GM18511 (cell line): ENCODE measurements around the gene KIF15.
A peak's percentile ranks its signal among the peaks of the same experiment; 100 is the strongest.
"Not testable (repeated sequence)": the region's sequence is repeated elsewhere in the genome, so short reads cannot be mapped to it uniquely, and the experiment has no call there.

Experiments used
- ATAC-seq: cut with Tn5 transposase; IDR thresholded peaks from one replicate; pipeline ENCODE4 v1.9.1; 2021; ENCODE audit warnings: mild to moderate bottlenecking, moderate library complexity; ENCODE audit not compliant: unreplicated experiment

Gene KIF15

GRCh38 chr3:44825264-44825925 lies 63.8 kb downstream of the KIF15 start:
- no peak for ATAC-seq

- no peak for ATAC-seq
Measured at GRCh38 chr3:44827196-44827595, 65.6 kb downstream of the KIF15 start.

- no peak for ATAC-seq
Measured at GRCh38 chr3:44831232-44831631, 69.6 kb downstream of the KIF15 start.

DNA sequence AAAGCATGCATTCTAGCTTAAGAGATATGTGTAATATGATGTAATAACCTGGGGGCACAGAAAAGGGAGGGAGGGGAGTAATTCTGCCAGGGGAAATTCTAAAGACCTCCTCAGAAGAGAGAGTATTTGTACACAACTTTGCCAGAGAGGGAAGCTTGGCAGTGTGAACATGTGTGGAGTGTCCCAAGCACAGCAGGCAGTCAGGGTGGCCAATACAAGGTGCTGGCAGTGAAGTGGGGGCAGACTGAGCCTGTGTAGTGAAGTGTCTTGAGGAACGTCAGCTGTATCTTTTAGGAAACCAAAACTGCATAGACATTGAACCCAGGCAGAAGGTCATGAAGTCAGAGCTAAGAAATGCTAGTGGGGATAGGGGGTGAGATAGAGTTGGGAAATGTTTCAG lies 70.4 kb downstream of the KIF15 start:
- ATAC-seq, result no peak

- no peak for ATAC-seq
Measured at GRCh38 chr3:44832965-44833364, 71.4 kb downstream of the KIF15 start.

DNA sequence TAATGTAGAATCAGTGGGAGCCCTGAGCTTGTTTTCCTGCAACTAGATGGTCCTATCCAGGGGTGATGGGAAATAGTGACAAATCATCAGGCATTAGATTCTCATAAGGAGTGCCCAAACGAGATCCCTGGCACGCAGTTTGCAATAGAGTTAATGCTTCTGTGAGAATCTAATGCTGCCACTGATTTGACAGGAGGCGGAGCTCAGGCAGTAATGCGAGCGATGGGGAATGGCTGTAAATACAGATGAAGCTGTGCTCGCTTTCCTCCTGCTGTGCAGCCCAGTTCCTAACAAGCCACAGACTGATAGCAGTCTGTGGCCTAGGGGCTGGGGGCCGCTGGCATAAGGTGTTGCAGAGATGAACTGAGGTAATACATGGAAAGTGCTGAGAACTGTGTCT lies 71.8 kb downstream of the KIF15 start:
- ATAC-seq, result no peak

DNA sequence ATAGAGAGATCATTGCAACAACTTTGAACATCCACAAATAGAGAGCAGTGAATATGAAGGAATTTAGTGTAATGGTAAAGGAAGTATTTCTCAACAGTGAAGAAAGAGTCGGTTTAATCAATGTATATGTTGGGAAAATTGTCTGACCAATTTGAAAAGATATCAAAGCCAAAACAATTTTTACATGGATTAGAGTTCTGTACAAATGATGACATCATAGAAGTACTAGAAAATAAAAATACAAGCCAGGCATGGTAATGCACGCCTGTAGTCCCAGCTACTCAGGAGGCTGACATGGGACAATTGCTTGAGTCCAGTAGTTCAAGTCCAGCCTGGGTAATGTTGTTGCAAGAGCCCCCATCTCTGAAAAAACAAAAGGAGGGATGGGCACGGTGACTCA lies 74.1 kb downstream of the KIF15 start:
- ATAC-seq, result no peak

- no peak for ATAC-seq
Measured at GRCh38 chr3:44842376-44842775, 80.8 kb downstream of the KIF15 start.

- no peak for ATAC-seq
Measured at GRCh38 chr3:44845528-44846520, 84.2 kb downstream of the KIF15 start.

- ATAC-seq, result no peak
Measured at GRCh38 chr3:44848634-44849033, 87.0 kb downstream of the KIF15 start.

DNA sequence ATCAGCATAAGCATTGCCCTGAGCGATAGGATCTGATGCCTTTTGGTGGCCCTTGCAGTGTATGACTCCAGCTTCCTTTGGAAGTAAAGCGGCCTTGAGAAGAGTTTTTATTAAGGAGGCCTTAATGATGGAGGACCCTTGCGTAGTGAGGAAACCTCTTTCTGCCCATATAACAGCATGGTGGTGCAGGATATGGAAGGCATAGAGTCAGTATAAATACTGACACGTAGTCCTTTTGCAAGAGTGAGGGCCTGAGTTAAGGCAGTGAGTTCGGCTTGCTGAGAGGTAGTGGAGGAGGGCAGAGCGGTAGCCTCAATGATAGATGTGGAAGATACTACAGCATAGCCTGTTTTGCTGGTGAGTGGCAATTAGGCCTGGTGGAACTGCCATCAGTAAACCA lies 95.1 kb downstream of the KIF15 start:
- ATAC-seq, result not testable (repeated sequence)

DNA sequence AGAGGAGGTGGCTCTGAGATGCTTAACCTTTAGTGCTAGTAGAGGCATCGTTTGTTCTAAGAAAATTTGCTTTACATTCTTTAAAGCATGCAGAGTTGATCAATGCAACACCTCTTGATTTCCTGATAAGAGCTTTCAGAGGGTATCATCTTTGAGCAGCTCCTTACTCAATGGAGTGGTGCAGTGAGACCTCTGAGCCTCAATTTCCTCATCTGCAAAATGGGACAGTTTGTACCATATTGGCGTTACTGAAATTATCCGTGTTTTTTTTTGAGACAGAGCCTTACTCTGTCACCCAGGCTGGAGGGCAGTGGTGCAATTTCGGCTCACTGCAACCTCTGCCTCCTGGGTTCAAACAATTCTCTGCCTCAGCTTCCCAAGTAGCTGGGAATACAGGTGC lies 98.5 kb downstream of the KIF15 start:
- no peak for ATAC-seq

- ATAC-seq, result peak; percentile 95
Measured at GRCh38 chr3:44861412-44862225, 100.0 kb downstream of the KIF15 start, which contains the start of gene TMEM42. TSS of gene TMEM42 (plus strand) at chr3:44861912. CDS start at chr3:44861925, 13 bp downstream.

DNA sequence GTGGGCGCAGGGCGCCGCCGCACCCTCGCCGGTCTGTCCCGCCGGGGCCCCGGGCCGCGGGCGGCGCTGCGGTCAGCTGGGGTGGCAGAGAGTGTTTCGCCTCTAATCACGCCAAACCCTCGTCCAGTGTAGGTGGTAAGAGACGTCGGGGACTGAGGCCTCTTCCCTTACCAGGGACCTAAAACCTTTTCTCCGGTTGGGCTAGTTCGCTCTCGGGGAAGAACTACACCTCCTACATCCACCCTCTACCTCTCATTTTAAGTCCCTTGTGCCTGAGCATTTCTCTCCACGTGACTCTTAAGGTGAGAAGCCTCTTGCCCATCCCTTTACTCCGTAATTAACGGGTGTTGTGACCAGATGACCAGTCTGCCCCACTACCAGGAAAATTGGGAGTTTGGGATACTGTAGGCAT lies 100.6 kb downstream of the KIF15 start:
- ATAC-seq, result peak; percentile 34

DNA sequence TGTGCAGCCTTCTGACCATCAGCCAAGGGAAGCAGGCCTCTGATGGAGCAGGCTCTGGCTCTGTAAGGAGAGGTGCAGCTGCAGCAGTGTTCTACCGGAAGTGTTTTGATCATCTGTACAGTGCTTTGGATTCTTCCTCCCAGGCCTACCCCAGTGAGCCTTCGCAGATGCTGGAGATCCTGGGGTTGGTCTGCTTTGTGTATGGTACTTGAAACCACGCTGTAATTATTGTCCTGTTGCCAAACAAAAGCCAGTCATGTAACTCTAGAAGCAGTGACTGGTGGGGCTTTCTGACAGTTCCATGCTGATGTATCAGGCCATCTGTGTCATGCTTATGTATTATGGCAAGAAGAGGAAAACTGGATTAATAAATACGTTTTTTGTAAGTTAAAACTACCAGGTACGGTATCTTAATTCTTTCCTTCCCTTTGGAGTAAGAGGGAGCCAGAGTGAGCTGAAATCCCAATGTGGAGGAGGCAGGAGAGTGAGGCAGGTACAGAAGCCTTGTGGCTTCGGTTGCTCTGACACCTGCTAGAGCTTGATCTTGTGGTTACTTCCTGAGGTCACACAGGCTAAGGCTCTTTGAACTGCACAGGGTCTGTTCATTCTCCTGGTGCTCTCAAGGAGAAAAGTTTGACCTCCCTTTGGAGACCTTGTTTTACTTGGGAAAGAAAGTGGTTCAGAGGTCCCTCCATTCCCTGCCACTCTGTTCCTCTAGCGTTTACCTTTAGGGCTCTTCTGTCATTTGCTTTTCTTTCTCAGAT lies 103.9 kb downstream of the KIF15 start:
- no peak for ATAC-seq

- ATAC-seq, result no peak
Measured at GRCh38 chr3:44867421-44868111, 106.0 kb downstream of the KIF15 start.

GRCh38 chr3:44870375-44871061 lies 108.9 kb downstream of the KIF15 start:
- ATAC-seq, result no peak

GRCh38 chr3:44874308-44874707 lies 112.7 kb downstream of the KIF15 start, which contains the start of gene TGM4:
TSS of gene TGM4 (plus strand) at chr3:44874608. CDS start at chr3:44874679, 71 bp downstream.
- ATAC-seq, result no peak

- no peak for ATAC-seq
Measured at GRCh38 chr3:44875596-44875995, 114.0 kb downstream of the KIF15 start.
